SK-N-MC (cell line): ENCODE results near the gene HMG20B.

Experiments
- EZH2 ChIP-seq: fragments of 200-600 bp; sonication (generic); IDR thresholded peaks from one replicate; pipeline ENCODE4 v1.6.1; 2017; ENCODE audit warnings: antibody characterized with exemption
- FOXP2 ChIP-seq: optimal IDR thresholded peaks from 2 replicates; pipeline ENCODE3; 2011; ENCODE audit warnings: mild to moderate bottlenecking, moderate library complexity; ENCODE audit not compliant: insufficient read depth; ENCODE audit errors: extremely low read length, control extremely low read depth
- POLR2AphosphoS5 ChIP-seq: IDR thresholded peaks from 2 replicates; pipeline ENCODE4 v1.6.1; 2012; ENCODE audit warnings: mild to moderate bottlenecking, low read depth, low read length, borderline replicate concordance

- TF ChIP-seq POLR2AphosphoS5 (peak; percentile 91), EZH2 (no peak), FOXP2 (no peak)
Observed at GRCh38 chr19:3626473-3627350, 54.0 kb downstream of the HMG20B start, which contains the start of gene CACTIN.
